PFSK-1 (cell line): ENCODE measurements around the gene DNAH9.

Experiments
- FOXP2 ChIP-seq: optimal IDR thresholded peaks from 2 replicates; pipeline ENCODE3; 2011; ENCODE audit warnings: borderline replicate concordance, control low read depth, inconsistent platforms; ENCODE audit not compliant: insufficient read depth; ENCODE audit errors: extremely low read length, extremely low read depth
- POLR2AphosphoS5 ChIP-seq: IDR thresholded peaks from 2 replicates; pipeline ENCODE4 v1.6.1; 2012; ENCODE audit warnings: low read depth, mild to moderate bottlenecking, control low read depth, low read length, moderate library complexity
- REST ChIP-seq, 2 experiments: IDR thresholded peaks; 2 replicates each; pipeline versions ENCODE4 v1.6.1 to v1.8.0; 2011 to 2012; ENCODE audit warnings: low read depth in 2 of 2, low read length in 2 of 2, control low read depth in 1 of 2, inconsistent platforms in 1 of 2, mild to moderate bottlenecking in 1 of 2, moderate library complexity in 1 of 2; ENCODE audit not compliant: insufficient read depth in 1 of 2
- SIN3A ChIP-seq: IDR thresholded peaks from 2 replicates; pipeline ENCODE4 v1.6.1; 2012; ENCODE audit warnings: mild to moderate bottlenecking, low read length, moderate library complexity, borderline replicate concordance; ENCODE audit not compliant: insufficient read depth
- TAF1 ChIP-seq: IDR thresholded peaks from 2 replicates; pipeline ENCODE4 v1.6.1; 2012; ENCODE audit warnings: low read length, control low read depth, borderline replicate concordance; ENCODE audit not compliant: insufficient read depth

DNAH9 gene

GRCh38 chr17:11768981-11769380 lies 170.7 kb downstream of the DNAH9 start:
- TF ChIP-seq POLR2AphosphoS5 (no peak), FOXP2 (no peak), SIN3A (no peak), TAF1 (no peak), REST (IDR thresholded peaks at IDR 0.05; ENCODE audit: insufficient read depth in 1 of 2, low read depth in 2 of 2, low read length in 2 of 2) (no peak)

GRCh38 chr17:11772031-11772430 lies 173.8 kb downstream of the DNAH9 start:
- TF ChIP-seq SIN3A (no peak), FOXP2 (no peak), POLR2AphosphoS5 (no peak), TAF1 (no peak), REST (IDR thresholded peaks at IDR 0.05; ENCODE audit: insufficient read depth in 1 of 2, low read depth in 2 of 2, low read length in 2 of 2) (no peak)

- TF ChIP-seq SIN3A (no peak), REST (IDR thresholded peaks at IDR 0.05; ENCODE audit: insufficient read depth in 1 of 2, low read depth in 2 of 2, low read length in 2 of 2) (no peak), TAF1 (no peak), POLR2AphosphoS5 (no peak), FOXP2 (no peak)
Measured at GRCh38 chr17:11779892-11780291, 181.6 kb downstream of the DNAH9 start.

GRCh38 chr17:11780621-11781020 lies 182.4 kb downstream of the DNAH9 start:
- TF ChIP-seq FOXP2 (no peak), REST (IDR thresholded peaks at IDR 0.05; ENCODE audit: insufficient read depth in 1 of 2, low read depth in 2 of 2, low read length in 2 of 2) (no peak), POLR2AphosphoS5 (no peak), TAF1 (no peak), SIN3A (no peak)

- TF ChIP-seq POLR2AphosphoS5 = no peak
Measured at GRCh38 chr17:11786711-11787438, 188.6 kb downstream of the DNAH9 start.
